OCI-LY3 (cell line): Measurements from ENCODE around the gene FEV.

Experiments
- H2AFZ ChIP-seq: fragments of 200-600, 300-600 bp; shearing (Covaris generic); 2 replicates; pipeline ENCODE4 v1.6.0; 2014; ENCODE audit warnings: antibody characterized with exemption, low read depth, low read length
- H3K27ac ChIP-seq: fragments of 200-600, 300-600 bp; sonication (generic); 2 replicates; pipeline ENCODE4 v1.5.1; 2014; ENCODE audit warnings: mild to moderate bottlenecking, low read length, moderate library complexity, mixed read lengths
- H3K27me3 ChIP-seq: fragments of 200-600, 300-600 bp; sonication (generic); 2 replicates; pipeline ENCODE4 v1.6.1; 2014; ENCODE audit warnings: low read depth, low read length, mixed read lengths
- H3K36me3 ChIP-seq: fragments of 200-600, 300-600 bp; sonication (generic); replicated peaks from 2 replicates; pipeline ENCODE3; 2014; ENCODE audit warnings: low read depth, low read length, mixed read lengths
- H3K4me1 ChIP-seq: fragments of 300-600, 200-600 bp; sonication (generic); 2 replicates; pipeline ENCODE4 v1.6.1; 2014; ENCODE audit warnings: low read length, mixed read lengths
- H3K4me2 ChIP-seq: fragments of 200-600, 300-600 bp; sonication (generic); 2 replicates; pipeline ENCODE4 v1.6.1; 2014; ENCODE audit warnings: low read length, mixed read lengths
- H3K4me3 ChIP-seq: fragments of 300-600, 200-600 bp; sonication (generic); 2 replicates; pipeline ENCODE4 v1.5.1; 2014; ENCODE audit warnings: antibody characterized with exemption, mild to moderate bottlenecking, low read length, moderate library complexity
- H3K79me2 ChIP-seq: fragments of 300-600, 200-600 bp; shearing (Covaris generic); 2 replicates; pipeline ENCODE4 v1.6.1; 2014; ENCODE audit warnings: mild to moderate bottlenecking, low read length, mixed read lengths
- H3K9ac ChIP-seq: fragments of 300-600, 200-600 bp; shearing (Covaris generic); 2 replicates; pipeline ENCODE4 v1.6.0; 2014; ENCODE audit warnings: mild to moderate bottlenecking, low read length, moderate library complexity
- H3K9me3 ChIP-seq: fragments of 200-600, 300-600 bp; shearing (Covaris generic); 2 replicates; pipeline ENCODE4 v1.6.1; 2014; ENCODE audit warnings: low read length, mixed read lengths; ENCODE audit not compliant: insufficient read depth
- H4K20me1 ChIP-seq: fragments of 200-600, 300-600 bp; sonication (generic); 2 replicates; pipeline ENCODE4 v1.6.1; 2016; ENCODE audit warnings: low read length, mixed read lengths; ENCODE audit not compliant: insufficient read depth
- CTCF ChIP-seq: fragments of 200-600, 300-600 bp; sonication (generic); IDR thresholded peaks from 2 replicates; pipeline ENCODE4 v1.5.1; 2014; ENCODE audit warnings: antibody characterized with exemption, low read length, low read depth
- EZH2phosphoT487 ChIP-seq: fragments of 200-600 bp; shearing (Covaris generic); IDR thresholded peaks from 2 replicates; pipeline ENCODE4 v1.6.1; 2018; ENCODE audit warnings: antibody characterized with exemption, mixed run types, low read depth

The FEV gene

DNA sequence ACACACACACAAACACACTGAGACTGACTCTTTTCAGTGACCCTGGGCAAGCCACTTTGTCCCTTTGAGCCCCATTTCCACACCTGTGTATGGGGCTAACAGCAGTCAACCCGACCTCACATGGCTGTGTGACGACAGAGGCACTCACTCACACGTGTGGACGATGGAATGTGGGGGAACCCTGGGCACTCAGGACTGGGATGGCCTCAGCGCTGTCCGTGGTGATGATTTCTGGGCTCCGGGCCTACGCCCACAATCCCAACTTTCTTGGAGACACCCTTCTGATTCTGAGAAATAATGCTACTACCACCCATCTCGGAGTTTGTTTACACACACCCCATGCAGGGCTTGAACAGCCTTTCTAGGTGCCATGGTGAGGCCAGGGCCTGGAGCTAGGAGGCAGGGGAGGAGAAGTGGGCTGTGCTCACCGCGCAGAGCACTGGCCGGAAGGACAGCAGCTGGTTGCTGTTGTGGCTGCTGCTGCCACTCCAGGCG, 6.7 kb upstream of the FEV start:
- no peak overlapping the region for H2AFZ ChIP-seq
- H3K4me1 ChIP-seq = no peaks in the 10 kb centered on the region; the same call in 1 of the 2 replicates
- no peaks in the 10 kb centered on the region for H3K36me3 ChIP-seq
- no peak overlapping the region for H3K4me2 ChIP-seq
- H3K79me2 ChIP-seq = no peaks in the 10 kb centered on the region
- no peak overlapping the region for H3K27ac ChIP-seq
- H4K20me1 ChIP-seq = no peaks in the 10 kb centered on the region
- H3K9ac ChIP-seq = no peak overlapping the region
- no peaks in the 10 kb centered on the region for H3K9me3 ChIP-seq
- H3K27me3 ChIP-seq = 0 out of 2 replicates have a peak, but pooled peaks cover 5% of the 10 kb centered on the region
- H3K4me3 ChIP-seq = no peak overlapping the region
- TF ChIP-seq CTCF (no peak), EZH2phosphoT487 (no peak)

DNA sequence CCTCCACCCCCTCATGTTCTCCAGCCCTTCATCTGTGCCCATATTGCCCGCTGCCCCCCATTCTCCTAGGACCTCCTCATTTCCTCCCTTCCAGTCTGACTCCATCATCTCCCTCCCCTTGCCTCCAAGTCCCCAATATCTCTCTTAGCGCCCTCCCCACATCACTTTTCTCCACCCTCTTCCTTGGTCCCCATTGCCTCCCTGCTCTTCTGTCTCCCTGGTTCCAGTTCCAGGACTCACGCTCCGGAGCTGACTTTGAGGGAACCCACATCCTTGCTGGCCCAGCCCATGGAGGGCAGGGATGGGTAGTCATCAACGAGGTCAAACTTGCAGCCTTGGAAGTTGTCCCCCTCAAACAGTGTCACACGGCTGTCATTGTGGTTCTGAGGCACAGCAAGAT, 5.6 kb upstream of the FEV start:
- Histone ChIP-seq H3K4me1 (no peaks in the 10 kb centered on the region), H3K4me2 (no peak overlapping the region), H3K27me3 (0 out of 2 replicates have a peak, but pooled peaks cover 5% of the 10 kb centered on the region), H3K9me3 (no peaks in the 10 kb centered on the region), H3K79me2 (no peaks in the 10 kb centered on the region), H4K20me1 (no peaks in the 10 kb centered on the region), H3K36me3 (no peaks in the 10 kb centered on the region), H3K4me3 (no peak overlapping the region), H3K9ac (no peak overlapping the region), H3K27ac (no peak overlapping the region), H2AFZ (no peak overlapping the region)
- TF ChIP-seq EZH2phosphoT487 (no peak), CTCF (no peak)

- Histone ChIP-seq H3K27ac (no peak overlapping the region), H3K9me3 (no peaks in the 10 kb centered on the region), H3K9ac (no peak overlapping the region), H4K20me1 (no peaks in the 10 kb centered on the region), H3K36me3 (no peaks in the 10 kb centered on the region), H3K4me2 (no peak overlapping the region), H2AFZ (no peak overlapping the region), H3K79me2 (no peaks in the 10 kb centered on the region), H3K4me1 (no peaks in the 10 kb centered on the region), H3K27me3 (0 out of 2 replicates have a peak, but pooled peaks cover 5% of the 10 kb centered on the region), H3K4me3 (no peak overlapping the region)
- TF ChIP-seq EZH2phosphoT487 (no peak), CTCF (no peak)
These were observed 5.1 kb upstream of the FEV start for GRCh38 chr2:218990052-218990451.

DNA sequence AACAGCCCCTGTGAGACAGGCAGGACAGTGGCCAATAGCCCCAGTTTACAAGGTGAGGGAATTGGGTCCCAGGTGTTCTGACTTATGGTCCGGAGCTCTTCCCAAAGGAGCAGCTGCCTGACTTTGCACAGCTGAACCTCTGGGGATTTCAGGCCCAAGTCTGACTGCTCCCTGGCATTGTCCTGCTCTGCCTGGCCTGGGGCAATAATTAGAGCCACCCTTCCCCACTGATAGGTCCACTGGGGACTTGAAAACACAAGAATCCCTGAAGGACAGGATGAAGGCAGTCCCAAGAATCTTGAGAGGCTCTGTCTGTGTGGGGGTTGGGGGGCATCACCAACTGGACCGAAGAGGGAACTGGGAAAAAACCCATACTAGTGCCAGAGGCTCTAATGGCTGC, 3.7 kb upstream of the FEV start:
- H3K79me2 ChIP-seq = no peaks in the 10 kb centered on the region
- H3K9me3 ChIP-seq = no peaks in the 10 kb centered on the region
- H3K27ac ChIP-seq = no peak overlapping the region
- no peaks in the 10 kb centered on the region for H3K4me1 ChIP-seq
- no peak overlapping the region for H3K4me2 ChIP-seq
- H2AFZ ChIP-seq = no peak overlapping the region
- H4K20me1 ChIP-seq = no peaks in the 10 kb centered on the region
- 0 out of 2 replicates have a peak, but pooled peaks cover 5% of the 10 kb centered on the region for H3K27me3 ChIP-seq
- H3K4me3 ChIP-seq = no peak overlapping the region
- H3K9ac ChIP-seq = no peak overlapping the region
- no peaks in the 10 kb centered on the region for H3K36me3 ChIP-seq
- TF ChIP-seq EZH2phosphoT487 (no peak), CTCF (no peak)
